ENCODE results near the gene CRYGB.
"Not testable (repeated sequence)": the region's sequence is repeated elsewhere in the genome, so short reads cannot be mapped to it uniquely, and the experiment has no call there.

Gene CRYGB

DNA sequence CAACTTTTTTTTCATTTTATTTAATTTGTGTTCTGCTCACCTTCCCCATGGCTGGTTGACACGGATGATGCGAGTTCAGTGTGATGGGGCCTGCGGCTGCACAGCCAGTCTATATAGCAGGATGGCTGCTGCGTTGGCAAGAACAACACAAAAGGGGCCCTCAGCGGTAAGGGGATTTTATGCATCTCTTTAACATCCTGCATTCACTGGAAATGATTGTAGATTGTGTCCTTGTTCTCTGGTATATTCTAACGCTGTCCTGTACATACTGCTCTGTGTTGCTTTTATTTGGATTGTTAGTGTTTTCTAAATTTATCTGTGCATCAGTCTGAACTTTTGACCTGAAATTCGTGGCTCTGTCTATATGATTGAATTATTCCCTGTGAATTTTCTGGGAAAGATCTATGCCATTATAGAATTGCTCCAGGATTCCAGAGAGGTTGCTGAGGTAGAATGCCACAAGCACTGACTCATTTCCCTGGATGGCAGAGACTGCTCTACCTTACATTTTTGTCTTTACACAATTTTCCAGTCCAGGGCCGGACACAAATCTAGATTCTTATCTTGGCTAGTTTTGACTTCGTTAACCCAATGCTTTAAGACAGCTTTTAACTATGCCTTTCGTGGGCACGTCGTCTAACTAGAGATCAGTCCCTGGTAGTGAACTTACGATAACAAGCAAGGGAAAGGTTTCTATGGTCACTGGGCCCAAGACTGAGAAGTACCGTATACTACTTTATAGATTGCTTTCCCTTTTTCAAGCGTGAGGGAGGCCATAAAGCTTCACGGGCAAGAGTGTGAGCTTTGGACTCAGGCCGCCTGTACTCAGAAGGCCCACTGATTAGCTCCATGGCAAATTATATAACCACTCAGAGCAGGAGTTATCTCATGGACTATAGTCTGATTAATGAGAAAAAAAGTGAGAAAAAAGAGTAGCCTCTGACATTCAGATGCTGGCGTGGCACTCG, 15.9 kb downstream of the CRYGB start, which contains the start of gene CRYGC:
TSS of gene CRYGC (minus strand) at position 85 of the 968 bp plus-strand sequence. CDS start at position 49, 36 bp downstream.
- no peak within 1 kb of the TSS for H3K4me3 ChIP-seq (ENCODE audit: low read depth, low read length)
- DNase-seq (ENCODE audit: low read depth) = no peak

DNA sequence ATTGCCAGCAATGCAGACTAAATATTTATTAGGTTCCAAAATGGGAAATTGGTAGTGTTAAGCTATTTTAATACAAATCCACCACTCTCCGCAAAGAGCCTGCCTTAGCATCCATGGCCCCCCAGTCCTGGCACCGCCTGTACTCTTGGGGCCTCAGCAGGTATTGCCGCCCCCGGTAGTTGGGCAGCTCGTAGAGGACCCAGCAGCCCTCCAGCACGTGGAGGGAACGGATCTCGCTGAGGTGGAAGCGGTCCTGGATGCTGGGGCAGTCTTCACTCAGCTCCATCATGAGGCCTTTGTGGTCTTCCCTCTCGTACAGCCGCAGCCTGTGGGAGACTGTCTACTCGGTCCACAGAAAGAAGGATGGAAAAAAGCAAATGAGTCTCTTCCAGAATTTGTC, 17.8 kb downstream of the CRYGB start:
- no peak overlapping the region for H3K4me3 ChIP-seq (ENCODE audit: low read depth, low read length)
- TF ChIP-seq, protein P1, sequence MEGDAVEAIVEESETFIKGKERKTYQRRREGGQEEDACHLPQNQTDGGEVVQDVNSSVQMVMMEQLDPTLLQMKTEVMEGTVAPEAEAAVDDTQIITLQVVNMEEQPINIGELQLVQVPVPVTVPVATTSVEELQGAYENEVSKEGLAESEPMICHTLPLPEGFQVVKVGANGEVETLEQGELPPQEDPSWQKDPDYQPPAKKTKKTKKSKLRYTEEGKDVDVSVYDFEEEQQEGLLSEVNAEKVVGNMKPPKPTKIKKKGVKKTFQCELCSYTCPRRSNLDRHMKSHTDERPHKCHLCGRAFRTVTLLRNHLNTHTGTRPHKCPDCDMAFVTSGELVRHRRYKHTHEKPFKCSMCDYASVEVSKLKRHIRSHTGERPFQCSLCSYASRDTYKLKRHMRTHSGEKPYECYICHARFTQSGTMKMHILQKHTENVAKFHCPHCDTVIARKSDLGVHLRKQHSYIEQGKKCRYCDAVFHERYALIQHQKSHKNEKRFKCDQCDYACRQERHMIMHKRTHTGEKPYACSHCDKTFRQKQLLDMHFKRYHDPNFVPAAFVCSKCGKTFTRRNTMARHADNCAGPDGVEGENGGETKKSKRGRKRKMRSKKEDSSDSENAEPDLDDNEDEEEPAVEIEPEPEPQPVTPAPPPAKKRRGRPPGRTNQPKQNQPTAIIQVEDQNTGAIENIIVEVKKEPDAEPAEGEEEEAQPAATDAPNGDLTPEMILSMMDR (IDR thresholded peaks at IDR 0.05; ENCODE audit: low read depth, low read length) = no peak
- TF ChIP-seq, protein P2, sequence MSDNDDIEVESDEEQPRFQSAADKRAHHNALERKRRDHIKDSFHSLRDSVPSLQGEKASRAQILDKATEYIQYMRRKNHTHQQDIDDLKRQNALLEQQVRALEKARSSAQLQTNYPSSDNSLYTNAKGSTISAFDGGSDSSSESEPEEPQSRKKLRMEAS (IDR thresholded peaks at IDR 0.05; ENCODE audit: low read depth, low read length) = no peak
- TF ChIP-seq MYC (IDR thresholded peaks at IDR 0.05; ENCODE audit: low read depth, low read length) = no peak
- no peak for TF ChIP-seq POLR2A (IDR thresholded peaks at IDR 0.05; ENCODE audit: extremely low read depth, insufficient read length)
- DNase-seq (ENCODE audit: low read depth) = no peak

More for the DNA sequence above, 15.9 kb downstream of the CRYGB start, which contains the start of gene CRYGC:
- TF ChIP-seq POLR2A (IDR thresholded peaks at IDR 0.05; ENCODE audit: extremely low read depth, insufficient read length) (no peak), MYC (IDR thresholded peaks at IDR 0.05; ENCODE audit: low read depth, low read length) (no peak)
- TF ChIP-seq, protein P2 (IDR thresholded peaks at IDR 0.05; ENCODE audit: low read depth, low read length) = no peak
- TF ChIP-seq, protein P1 (IDR thresholded peaks at IDR 0.05; ENCODE audit: low read depth, low read length) = no peak

DNA sequence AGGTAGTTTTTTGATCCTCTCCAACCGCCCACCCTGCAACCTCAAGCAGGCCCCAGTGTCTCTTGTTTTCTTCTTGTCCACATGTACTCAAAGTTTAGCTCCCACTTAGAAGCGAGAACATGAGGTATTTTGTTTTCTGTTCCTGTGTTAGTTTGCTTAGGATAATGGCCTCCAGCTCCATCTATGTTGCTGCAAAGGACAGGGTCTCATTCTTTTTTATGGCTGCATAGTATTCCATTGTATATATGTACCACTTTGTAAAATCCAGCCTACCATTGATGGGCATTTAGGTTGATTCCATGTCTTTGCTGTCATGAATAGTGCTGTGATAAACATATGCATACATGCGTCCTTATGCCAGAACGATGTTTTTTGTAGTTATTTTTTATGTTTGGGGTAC, 18.9 kb downstream of the CRYGB start:
- TF ChIP-seq, protein P2 (IDR thresholded peaks at IDR 0.05; ENCODE audit: low read depth, low read length) = no peak
- TF ChIP-seq MYC (IDR thresholded peaks at IDR 0.05; ENCODE audit: low read depth, low read length) = no peak
- TF ChIP-seq, protein P1 (IDR thresholded peaks at IDR 0.05; ENCODE audit: low read depth, low read length) = no peak
- no peak for TF ChIP-seq POLR2A (IDR thresholded peaks at IDR 0.05; ENCODE audit: extremely low read depth, insufficient read length)
- DNase-seq (ENCODE audit: low read depth) = no peak
- H3K4me3 ChIP-seq (ENCODE audit: low read depth, low read length) = no peak overlapping the region

DNA sequence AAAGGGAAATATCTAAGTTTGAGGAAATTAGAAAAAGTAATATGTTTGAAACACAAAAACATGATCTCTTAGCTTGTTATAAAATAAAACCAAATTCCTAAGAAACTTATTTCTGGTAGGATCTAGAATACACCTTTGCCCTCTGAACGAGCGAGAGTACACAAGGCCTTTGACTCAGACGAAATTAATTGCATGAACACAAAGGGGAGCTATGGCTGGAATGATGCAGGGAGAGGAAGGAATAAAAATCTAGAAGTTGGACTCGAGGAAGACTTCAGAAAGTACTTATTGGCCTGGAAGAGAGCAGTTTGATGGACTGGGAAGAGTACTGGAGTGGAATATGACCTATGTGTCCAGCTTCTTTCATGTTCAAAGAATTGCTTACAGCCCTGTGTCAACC, 20.7 kb downstream of the CRYGB start:
- no peak for TF ChIP-seq MYC (IDR thresholded peaks at IDR 0.05; ENCODE audit: low read depth, low read length)
- TF ChIP-seq, protein P1 (IDR thresholded peaks at IDR 0.05; ENCODE audit: low read depth, low read length) = no peak
- TF ChIP-seq POLR2A (IDR thresholded peaks at IDR 0.05; ENCODE audit: extremely low read depth, insufficient read length) = no peak
- TF ChIP-seq, protein P2 (IDR thresholded peaks at IDR 0.05; ENCODE audit: low read depth, low read length) = no peak
- no peak for DNase-seq (ENCODE audit: low read depth)
- H3K4me3 ChIP-seq (ENCODE audit: low read depth, low read length) = no peak overlapping the region

DNA sequence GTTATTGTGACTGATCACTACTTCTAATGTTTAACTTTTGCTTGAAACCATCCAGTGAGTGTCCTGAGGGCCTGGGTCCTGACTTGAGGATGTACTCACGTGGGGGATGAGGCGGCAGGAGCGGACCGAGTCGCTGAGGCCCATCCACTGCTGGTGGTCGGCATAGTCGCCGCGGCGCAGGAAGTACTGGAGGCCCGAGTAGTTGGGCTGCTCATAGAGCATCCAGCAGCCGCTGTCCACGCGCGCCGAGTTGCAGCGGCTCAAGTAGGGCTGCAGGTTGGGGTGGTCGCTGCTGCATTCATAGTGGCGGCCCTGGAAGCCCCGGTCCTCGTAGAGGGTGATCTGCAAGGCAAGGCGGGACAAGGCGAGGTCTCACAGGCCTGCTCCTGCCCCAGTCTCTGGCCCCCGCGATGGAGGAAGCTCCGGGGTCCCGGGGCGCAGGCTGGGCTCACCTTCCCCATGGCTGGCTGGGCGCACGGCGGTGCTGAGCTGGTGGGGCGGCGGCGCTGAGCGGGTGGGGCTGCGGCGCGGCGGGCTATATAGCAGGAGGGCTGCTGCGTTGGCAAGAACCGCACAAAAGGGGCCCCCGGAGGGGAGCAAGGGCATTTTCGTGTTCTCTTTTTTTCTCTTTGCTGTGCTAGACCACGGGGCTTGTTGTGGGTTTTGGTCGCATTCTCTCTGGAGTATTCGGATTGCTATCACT, 21.8 kb downstream of the CRYGB start, which contains the start of gene CRYGD:
TSS of gene CRYGD (minus strand) at position 512 of the 703 bp plus-strand sequence. CDS start at position 461, 51 bp downstream.
- DNase-seq (ENCODE audit: low read depth); H3K4me3 ChIP-seq (ENCODE audit: low read depth, low read length): not testable (repeated sequence)

DNA sequence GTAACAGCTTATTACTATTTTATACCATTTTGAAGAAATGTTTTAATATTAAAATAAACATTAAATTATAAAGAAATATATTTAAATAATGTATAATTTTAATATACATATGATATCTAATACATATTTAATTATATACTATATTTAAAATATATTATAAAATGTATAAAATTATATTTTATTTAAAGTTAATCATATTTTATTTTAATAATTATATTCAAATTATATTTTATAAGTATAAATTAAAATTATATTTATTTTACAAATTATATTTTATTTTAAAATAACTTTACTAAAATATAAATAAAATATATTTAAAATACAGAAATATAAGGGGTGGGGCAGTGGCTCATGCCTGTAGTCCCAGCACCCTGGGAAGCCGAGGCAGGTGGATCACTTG, 23.7 kb downstream of the CRYGB start:
- no peak for DNase-seq (ENCODE audit: low read depth)
- TF ChIP-seq POLR2A (IDR thresholded peaks at IDR 0.05; ENCODE audit: extremely low read depth, insufficient read length) = no peak
- TF ChIP-seq, protein P2 (IDR thresholded peaks at IDR 0.05; ENCODE audit: low read depth, low read length) = no peak
- TF ChIP-seq, protein P1 (IDR thresholded peaks at IDR 0.05; ENCODE audit: low read depth, low read length) = no peak

More for the DNA sequence above, 23.7 kb downstream of the CRYGB start:
- H3K4me3 ChIP-seq (ENCODE audit: low read depth, low read length) = no peak overlapping the region
